Neural progenitor cell (in vitro differentiated cells): ENCODE measurements around the gene CACNA2D4.

ENCODE experiments used
- EZH2 ChIP-seq: fragments of 200-600 bp; sonication (generic); IDR thresholded peaks from 2 replicates; pipeline ENCODE4 v1.6.1; 2017; ENCODE audit warnings: antibody characterized with exemption, mild to moderate bottlenecking, moderate library complexity
- EZH2phosphoT487 ChIP-seq: fragments of 200-600 bp; sonication (generic); IDR thresholded peaks from 2 replicates; pipeline ENCODE4 v1.6.1; 2017; ENCODE audit warnings: antibody characterized with exemption
- TF ChIP-seq, protein P1 (sequence below): fragments of 200-600 bp; sonication (generic); IDR thresholded peaks from 2 replicates; pipeline ENCODE4 v1.5.1; 2017; ENCODE audit warnings: antibody characterized with exemption, mild to moderate bottlenecking

DNA sequence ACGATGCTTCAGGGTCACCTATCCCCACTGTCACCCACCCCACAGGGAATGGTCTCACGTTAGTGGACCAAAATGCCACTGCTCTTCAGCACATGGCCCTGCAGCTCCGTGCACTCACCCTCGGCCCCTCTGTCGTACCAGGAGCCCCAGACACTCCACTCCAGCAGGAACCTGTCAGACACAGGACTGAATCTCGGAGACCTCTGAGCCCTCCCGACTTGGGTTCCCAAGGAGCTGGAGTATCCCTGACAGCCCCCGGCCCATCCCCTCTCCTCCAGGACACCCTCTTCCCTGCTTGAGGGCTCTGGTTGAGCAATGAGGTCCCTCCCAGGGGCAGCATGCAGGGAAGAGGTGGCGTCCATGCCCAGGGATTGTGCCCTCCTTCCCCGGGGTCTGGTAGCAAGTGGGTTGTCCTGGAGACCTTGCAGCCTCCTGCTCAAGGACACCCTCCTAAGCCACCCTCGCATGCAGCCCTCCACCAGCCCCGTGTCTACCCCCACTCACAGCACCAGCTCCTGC, 118.5 kb downstream of the CACNA2D4 start:
- TF ChIP-seq, protein P1, sequence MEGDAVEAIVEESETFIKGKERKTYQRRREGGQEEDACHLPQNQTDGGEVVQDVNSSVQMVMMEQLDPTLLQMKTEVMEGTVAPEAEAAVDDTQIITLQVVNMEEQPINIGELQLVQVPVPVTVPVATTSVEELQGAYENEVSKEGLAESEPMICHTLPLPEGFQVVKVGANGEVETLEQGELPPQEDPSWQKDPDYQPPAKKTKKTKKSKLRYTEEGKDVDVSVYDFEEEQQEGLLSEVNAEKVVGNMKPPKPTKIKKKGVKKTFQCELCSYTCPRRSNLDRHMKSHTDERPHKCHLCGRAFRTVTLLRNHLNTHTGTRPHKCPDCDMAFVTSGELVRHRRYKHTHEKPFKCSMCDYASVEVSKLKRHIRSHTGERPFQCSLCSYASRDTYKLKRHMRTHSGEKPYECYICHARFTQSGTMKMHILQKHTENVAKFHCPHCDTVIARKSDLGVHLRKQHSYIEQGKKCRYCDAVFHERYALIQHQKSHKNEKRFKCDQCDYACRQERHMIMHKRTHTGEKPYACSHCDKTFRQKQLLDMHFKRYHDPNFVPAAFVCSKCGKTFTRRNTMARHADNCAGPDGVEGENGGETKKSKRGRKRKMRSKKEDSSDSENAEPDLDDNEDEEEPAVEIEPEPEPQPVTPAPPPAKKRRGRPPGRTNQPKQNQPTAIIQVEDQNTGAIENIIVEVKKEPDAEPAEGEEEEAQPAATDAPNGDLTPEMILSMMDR = no peak
- TF ChIP-seq EZH2 (no peak), EZH2phosphoT487 (no peak)
